GM12864 (cell line): ENCODE data around the gene CAND1.

ENCODE experiments used
- DNase-seq: peaks from one replicate; pipeline ENCODE4 v3.0.0-alpha.2; 2011; ENCODE audit warnings: low read depth
- H3K4me3 ChIP-seq: 2 replicates; pipeline ENCODE4 v1.5.1; 2011; ENCODE audit warnings: mild to moderate bottlenecking, low read depth, low read length, control low read depth
- CTCF ChIP-seq: IDR thresholded peaks from 2 replicates; pipeline ENCODE4 v1.5.1; 2011; ENCODE audit warnings: low read depth, mild to moderate bottlenecking, moderate library complexity, low read length, control low read depth, inconsistent platforms; ENCODE audit errors: missing control alignments

The CAND1 gene

GRCh38 chr12:67268896-67269632, at the start of gene CAND1:
TSS of gene CAND1 (plus strand) at chr12:67269358. CDS start at chr12:67269718, 360 bp downstream.
- no peak for TF ChIP-seq CTCF
- DNase-seq, result peak; percentile 98
- H3K4me3 ChIP-seq, result peak within 1 kb of the TSS; percentile 97

- peak; percentile 29 for TF ChIP-seq CTCF
- DNase-seq, result no peak
- no peak overlapping the region for H3K4me3 ChIP-seq
Measured at GRCh38 chr12:67220065-67220464, 49.1 kb upstream of the CAND1 start.

GRCh38 chr12:67222302-67222701, 46.9 kb upstream of the CAND1 start:
- no peak for DNase-seq
- no peak overlapping the region for H3K4me3 ChIP-seq
- peak; percentile 18 for TF ChIP-seq CTCF

- TF ChIP-seq CTCF, result no peak
- DNase-seq, result no peak
- H3K4me3 ChIP-seq, result no peak overlapping the region
Measured at GRCh38 chr12:67223225-67223624, 45.9 kb upstream of the CAND1 start.

GRCh38 chr12:67237231-67237630, 31.9 kb upstream of the CAND1 start:
- no peak for DNase-seq
- TF ChIP-seq CTCF, result no peak
- H3K4me3 ChIP-seq, result no peak overlapping the region

- no peak for TF ChIP-seq CTCF
- H3K4me3 ChIP-seq, result no peak overlapping the region
- no peak for DNase-seq
Measured at GRCh38 chr12:67239061-67239460, 30.1 kb upstream of the CAND1 start.

- no peak overlapping the region for H3K4me3 ChIP-seq
- DNase-seq, result no peak
- TF ChIP-seq CTCF, result no peak
Measured at GRCh38 chr12:67241482-67241881, 27.7 kb upstream of the CAND1 start.
